GM18873 (cell line): Measurements from ENCODE around the gene PEAR1.

Source experiments
- ATAC-seq: cut with Tn5 transposase; IDR thresholded peaks from one replicate; pipeline ENCODE4 v1.9.1; 2021; ENCODE audit warnings: mild to moderate bottlenecking, moderate library complexity, moderate number of reproducible peaks; ENCODE audit not compliant: unreplicated experiment, low FRiP score

Gene PEAR1

DNA sequence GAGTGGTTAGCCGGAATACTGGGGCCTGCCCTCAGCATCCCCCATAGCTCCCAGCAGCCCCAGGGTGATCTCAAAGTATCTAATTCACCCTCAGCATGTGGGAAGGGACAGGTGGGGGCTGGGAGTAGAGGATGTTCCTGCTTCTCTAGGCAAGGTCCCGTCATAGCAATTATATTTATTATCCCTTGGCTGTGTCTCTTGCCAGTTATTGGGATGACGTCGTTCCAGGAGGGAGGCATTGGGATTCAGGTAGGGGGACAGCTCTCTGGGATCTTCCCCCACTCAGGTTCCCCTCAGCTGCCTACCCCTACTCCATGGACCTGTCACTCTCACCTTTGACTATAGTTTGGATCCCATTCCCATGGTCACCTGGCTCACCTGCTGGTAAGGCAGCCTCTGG is 11.9 kb upstream of the PEAR1 start:
- ATAC-seq = no peak

DNA sequence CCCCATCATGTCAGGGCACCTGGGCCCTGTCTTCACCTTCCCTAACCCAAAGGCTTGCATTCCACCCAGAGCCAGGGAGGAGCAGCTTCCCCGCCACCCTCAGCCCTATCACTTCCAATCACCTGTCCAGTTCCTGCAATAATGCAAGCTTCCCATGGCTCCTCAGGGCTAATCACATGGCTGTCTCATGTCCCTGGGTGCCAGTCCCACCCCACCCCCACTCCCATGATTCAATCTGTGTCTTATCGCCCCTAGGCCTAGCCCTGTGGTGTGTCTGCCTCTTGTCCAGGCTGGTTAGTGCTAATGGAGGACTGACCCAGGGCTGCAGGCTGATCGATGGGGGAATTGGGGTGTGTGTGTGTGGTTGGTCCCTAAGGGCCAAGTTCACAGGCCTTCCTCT is 11.0 kb upstream of the PEAR1 start:
- no peak for ATAC-seq

- no peak for ATAC-seq
These were observed 9.6 kb upstream of the PEAR1 start for GRCh38 chr1:156883919-156884318.

GRCh38 chr1:156884560-156885184 is 8.8 kb upstream of the PEAR1 start:
- ATAC-seq = no peak

- ATAC-seq = no peak
These were observed 8.2 kb upstream of the PEAR1 start for GRCh38 chr1:156885314-156885713.

DNA sequence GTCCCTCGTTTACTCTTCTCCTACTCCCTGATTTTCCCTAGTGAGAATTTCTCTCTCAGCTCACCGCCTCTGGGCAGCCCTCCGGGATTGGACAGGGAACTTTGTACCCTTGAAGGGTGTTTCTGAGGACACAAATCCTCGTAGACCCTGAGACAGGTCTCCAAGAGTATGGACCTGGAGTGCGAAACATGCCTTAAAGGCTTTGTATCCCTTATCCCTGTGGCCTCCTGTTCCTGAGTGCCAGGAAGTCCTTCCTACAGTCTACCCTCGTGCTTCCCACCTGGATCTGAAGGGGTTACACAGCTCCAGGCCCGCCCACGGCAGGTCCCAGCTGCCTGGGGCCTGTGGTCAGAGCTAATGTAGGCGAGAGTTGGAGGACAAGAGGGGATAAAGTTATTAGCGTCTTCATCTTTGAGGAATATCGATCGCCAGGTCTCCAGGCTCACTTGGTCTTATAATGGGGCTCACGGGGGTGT is 7.6 kb upstream of the PEAR1 start:
- no peak for ATAC-seq

DNA sequence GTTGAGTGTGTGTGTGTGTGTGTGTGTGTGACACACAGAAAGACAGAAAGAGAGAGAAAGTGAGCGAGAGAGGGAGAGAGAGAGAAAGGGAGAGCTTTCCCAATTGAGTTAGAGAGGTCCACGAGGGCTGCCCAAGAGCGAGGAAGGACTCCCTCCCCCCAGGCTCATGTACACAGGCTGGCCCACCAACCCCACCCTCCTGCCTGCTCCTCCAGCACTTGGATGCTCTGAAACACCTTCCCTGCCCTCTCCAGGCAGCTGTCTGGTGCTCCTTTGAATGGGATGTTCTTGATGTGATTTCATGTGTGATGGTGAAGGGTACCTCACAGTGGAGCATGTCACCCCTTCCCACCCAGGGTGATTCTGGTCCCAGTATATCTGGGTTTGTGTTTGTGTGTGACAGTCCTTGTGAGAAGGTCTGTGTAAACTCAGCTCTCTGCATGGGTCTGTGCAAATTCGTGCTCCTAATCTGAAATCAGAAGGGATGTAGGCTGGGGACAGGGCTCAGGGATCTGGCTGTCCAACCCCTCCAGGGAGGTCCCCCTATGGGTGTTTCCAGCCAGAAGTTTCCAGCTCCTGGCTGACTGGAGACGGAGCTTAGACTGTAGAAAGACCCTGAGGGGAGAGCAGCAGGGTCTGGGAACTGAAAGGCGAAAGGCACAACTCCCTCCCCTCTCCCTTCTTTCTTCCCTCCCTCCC is 6.8 kb upstream of the PEAR1 start:
- no peak for ATAC-seq

GRCh38 chr1:156887317-156887716 is 6.2 kb upstream of the PEAR1 start:
- ATAC-seq = no peak

DNA sequence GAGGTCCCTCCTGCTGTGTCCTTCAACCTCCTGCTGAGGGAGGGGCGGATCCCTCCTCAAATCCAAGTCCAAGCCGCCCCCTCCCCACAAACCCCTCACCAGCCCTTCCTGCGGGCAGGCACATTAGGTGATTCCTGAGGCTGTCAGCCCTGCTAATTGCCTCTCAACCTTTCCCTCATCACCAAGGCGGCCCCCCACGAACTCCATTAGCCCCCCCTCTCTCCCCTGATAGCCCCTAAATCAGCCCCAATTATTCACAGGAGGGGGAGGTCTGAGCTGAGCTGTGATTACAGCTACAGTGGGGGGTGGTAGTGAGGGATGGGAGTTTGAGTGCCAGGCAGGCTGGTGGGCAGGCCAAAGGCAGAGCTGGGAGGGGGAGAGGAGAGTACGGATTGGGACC is 5.8 kb upstream of the PEAR1 start:
- ATAC-seq = no peak

GRCh38 chr1:156889802-156890580 is 3.5 kb upstream of the PEAR1 start:
- ATAC-seq = no peak

DNA sequence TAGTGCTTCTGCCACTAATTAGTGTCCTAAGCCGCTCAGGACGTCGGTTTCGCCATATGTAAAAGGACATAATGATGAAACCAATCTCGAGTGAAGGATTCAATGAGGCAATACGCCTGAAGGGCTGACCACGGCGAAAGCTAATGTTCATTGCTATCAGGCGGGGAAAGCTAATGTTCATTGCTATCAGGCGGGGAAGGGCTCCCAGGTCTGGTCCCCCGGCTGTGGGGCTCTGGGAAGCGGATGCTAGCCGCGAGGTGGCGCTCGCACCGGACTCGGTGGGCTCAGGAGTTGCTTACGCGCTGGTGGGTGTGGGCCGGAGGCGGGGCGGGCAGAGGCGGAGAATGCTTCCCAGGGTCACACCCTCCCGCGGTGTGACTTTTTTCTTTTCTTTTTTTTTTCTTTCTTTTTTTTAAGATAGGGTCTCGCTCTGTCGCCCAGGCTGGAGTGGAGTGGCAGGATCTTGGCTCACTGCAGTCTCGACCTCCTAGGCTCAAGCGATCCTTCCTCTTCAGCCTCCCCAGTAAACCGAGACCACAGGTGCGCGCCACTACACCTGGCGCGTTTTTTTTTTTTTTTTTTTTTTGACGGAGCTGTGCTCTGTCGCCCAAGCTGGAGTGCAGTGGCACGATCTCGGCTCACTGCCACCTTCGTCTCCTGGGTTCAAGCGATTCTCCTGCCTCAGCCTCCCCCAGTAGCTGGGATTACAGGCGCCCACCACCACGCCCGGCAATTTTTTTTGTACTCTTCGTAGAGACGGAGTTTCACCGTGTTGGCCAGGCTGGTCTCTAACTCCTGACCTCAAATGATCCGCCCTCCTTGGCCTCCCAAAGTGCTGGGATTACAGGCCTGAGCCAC is 1.1 kb upstream of the PEAR1 start:
- ATAC-seq = no peak

DNA sequence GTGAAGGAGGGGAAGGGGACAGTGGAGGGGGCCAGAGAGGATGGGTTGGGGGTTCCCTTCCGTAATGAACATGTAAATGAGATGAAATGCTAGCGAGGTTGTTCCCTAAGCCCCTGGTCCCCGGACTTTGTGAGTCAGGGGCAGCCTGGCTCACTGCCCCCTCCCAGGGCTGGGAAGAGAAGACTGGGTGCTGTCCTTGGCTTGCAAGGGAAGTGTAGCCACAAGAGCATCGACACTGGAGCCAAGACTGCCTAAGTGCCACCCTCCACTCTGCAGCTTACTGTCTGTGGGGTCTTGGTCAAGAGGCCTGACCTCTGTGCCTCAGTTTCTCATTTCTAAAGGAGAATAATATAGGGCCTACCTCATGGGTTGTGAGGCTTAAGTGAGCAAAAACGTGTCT is 483 bp downstream of the PEAR1 start:
- no peak for ATAC-seq

DNA sequence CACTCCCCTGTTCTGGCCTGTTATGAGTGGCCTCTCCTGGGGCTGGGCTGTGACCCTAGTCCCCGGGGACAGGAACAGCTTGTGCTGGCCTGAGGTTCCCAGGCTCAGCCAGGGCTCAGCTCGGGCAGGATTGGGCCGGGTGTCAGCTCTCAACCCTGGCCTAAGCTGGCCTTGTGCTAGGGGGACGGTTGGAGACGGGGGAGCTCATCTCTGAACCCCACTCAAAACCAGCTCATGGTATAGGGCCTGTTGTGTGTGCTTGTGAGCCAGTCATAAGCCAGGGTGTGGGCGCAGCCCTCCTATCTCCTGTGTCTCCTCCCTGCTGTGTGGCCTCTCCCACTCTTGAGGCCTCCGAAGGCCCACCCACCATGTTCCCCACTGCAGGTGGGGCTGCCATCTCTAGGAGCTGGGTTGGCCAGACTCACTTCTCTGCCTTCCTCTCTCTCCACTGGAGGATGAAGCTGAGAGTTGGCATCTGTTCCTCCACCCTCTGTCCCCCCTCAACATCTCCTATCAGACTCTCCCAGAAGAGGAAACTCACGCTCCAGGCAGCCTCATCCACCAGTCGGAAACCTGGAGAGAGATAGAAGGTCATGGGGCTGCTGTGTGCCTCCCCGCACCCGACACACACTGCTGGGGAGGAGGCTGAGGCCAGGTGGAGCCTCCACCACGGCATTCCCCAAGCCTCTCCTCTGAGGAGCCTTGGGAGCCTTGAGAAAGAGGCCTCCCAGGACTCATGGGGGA is 1.4 kb downstream of the PEAR1 start:
- no peak for ATAC-seq

GRCh38 chr1:156895455-156895812 is 1.9 kb downstream of the PEAR1 start:
- no peak for ATAC-seq

DNA sequence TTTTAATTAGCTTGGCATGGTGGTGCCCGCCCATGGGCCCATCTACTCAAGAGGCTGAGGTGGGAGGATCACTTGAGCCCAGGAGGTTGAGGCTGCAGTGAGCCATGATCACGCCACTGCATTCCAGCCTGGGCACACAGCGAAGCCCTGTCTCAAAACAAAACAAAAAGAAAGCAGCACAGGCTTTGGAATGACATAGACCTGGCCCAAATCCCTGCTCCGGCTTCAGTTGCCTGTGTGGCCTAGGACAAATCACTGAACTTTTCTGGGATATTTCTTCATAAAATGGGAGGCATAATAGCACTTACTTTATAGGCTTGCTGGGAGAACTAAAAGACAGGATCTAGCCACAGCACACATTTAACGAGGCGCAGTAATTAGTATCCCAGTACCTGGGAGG is 2.4 kb downstream of the PEAR1 start:
- no peak for ATAC-seq

- ATAC-seq = no peak
These were observed 3.0 kb downstream of the PEAR1 start for GRCh38 chr1:156896490-156897033.

GRCh38 chr1:156897078-156897825 is 3.7 kb downstream of the PEAR1 start:
- ATAC-seq = no peak

- no peak for ATAC-seq
These were observed 4.6 kb downstream of the PEAR1 start for GRCh38 chr1:156898161-156898566.
